Measurements from ENCODE around the gene ZNF66.

GRCh38 chr19:20791806-20792205, 15.7 kb downstream of the ZNF66 start:
- TF ChIP-seq CTCF (IDR thresholded peaks at IDR 0.05), result no peak
- TF ChIP-seq POLR2AphosphoS5 (IDR thresholded peaks at IDR 0.05), result no peak
